ENCODE data around the gene TTC7B.

TTC7B gene

GRCh38 chr14:90674716-90675115, 141.5 kb downstream of the TTC7B start:
- no peak for DNase-seq (ENCODE audit: low read depth)

- no peak for DNase-seq (ENCODE audit: low read depth)
These were observed 142.1 kb downstream of the TTC7B start for GRCh38 chr14:90674043-90674670.

GRCh38 chr14:90671382-90672234, 144.6 kb downstream of the TTC7B start:
- DNase-seq (ENCODE audit: low read depth): no peak

- DNase-seq (ENCODE audit: low read depth): no peak
These were observed 146.5 kb downstream of the TTC7B start for GRCh38 chr14:90669731-90670130.

- no peak for DNase-seq (ENCODE audit: low read depth)
These were observed 149.7 kb downstream of the TTC7B start for GRCh38 chr14:90666571-90666970.

- no peak for DNase-seq (ENCODE audit: low read depth)
These were observed 150.8 kb downstream of the TTC7B start for GRCh38 chr14:90665321-90666000.

- no peak for DNase-seq (ENCODE audit: low read depth)
These were observed 151.3 kb downstream of the TTC7B start for GRCh38 chr14:90664911-90665310.

GRCh38 chr14:90663680-90664079, 152.6 kb downstream of the TTC7B start:
- DNase-seq (ENCODE audit: low read depth): no peak

GRCh38 chr14:90663140-90663539, 153.1 kb downstream of the TTC7B start:
- DNase-seq (ENCODE audit: low read depth): no peak

GRCh38 chr14:90661866-90662265, 154.4 kb downstream of the TTC7B start:
- DNase-seq (ENCODE audit: low read depth): no peak

GRCh38 chr14:90660865-90661570, 155.2 kb downstream of the TTC7B start:
- no peak for DNase-seq (ENCODE audit: low read depth)

- DNase-seq (ENCODE audit: low read depth): no peak
These were observed 157.1 kb downstream of the TTC7B start for GRCh38 chr14:90659156-90659555.

GRCh38 chr14:90658541-90658967, 157.7 kb downstream of the TTC7B start:
- no peak for DNase-seq (ENCODE audit: low read depth)

GRCh38 chr14:90656973-90657372, 159.3 kb downstream of the TTC7B start:
- no peak for DNase-seq (ENCODE audit: low read depth)

GRCh38 chr14:90655829-90656228, 160.4 kb downstream of the TTC7B start:
- no peak for DNase-seq (ENCODE audit: low read depth)

- no peak for DNase-seq (ENCODE audit: low read depth)
These were observed 161.4 kb downstream of the TTC7B start for GRCh38 chr14:90654831-90655276.

GRCh38 chr14:90652626-90653025, 163.6 kb downstream of the TTC7B start:
- DNase-seq (ENCODE audit: low read depth): no peak

- DNase-seq (ENCODE audit: low read depth): no peak
These were observed 164.2 kb downstream of the TTC7B start for GRCh38 chr14:90651976-90652560.

GRCh38 chr14:90651271-90651804, 164.9 kb downstream of the TTC7B start:
- DNase-seq (ENCODE audit: low read depth): no peak

GRCh38 chr14:90649557-90650135, 166.6 kb downstream of the TTC7B start:
- DNase-seq (ENCODE audit: low read depth): no peak

- DNase-seq (ENCODE audit: low read depth): no peak
These were observed 167.1 kb downstream of the TTC7B start for GRCh38 chr14:90649083-90649482.
